ENCODE results near the gene TTC3.

- no peak for TF ChIP-seq CTCF (IDR thresholded peaks at IDR 0.05)
- no peak for TF ChIP-seq POLR2A (IDR thresholded peaks at IDR 0.05)
Observed at GRCh38 chr21:37118187-37118826, 45.3 kb downstream of the TTC3 start.
